Heart left ventricle (tissue), 13 donors: ENCODE data around the gene PTBP2.

Experiments
- POLR2A ChIP-seq, 2 donors: fragments of 450-650 bp; IDR thresholded peaks; one replicate each; pipeline ENCODE4 v1.6.1; 2017; ENCODE audit warnings: antibody characterized with exemption in 2 of 2, mild to moderate bottlenecking in 2 of 2, moderate library complexity in 2 of 2
- TF ChIP-seq, protein P1 (sequence below), 12 donors: fragments of 200-600 bp; sonication (generic) in 4 of 12; IDR thresholded peaks; one replicate each; pipeline versions ENCODE4 v1.5.0 to v1.8.0; 2018 to 2022; ENCODE audit warnings: antibody characterized with exemption in 12 of 12, mild to moderate bottlenecking in 5 of 12
- donor health status: ischemic (EF 13 %, LVEDD 7.1; RV severe dilation, severe dysfunction).
- donor health status: DM: no; HTN: yes; CAD: no.
- donor health status: DM: no; HTN: no; CAD: no.
- donor health status: ischemic (EF 25% LVEDD 6.9; RV normal size, moderate dysfunction).
- donor health status: ischemic (EF 25% LVEDD 5.7; RV mildly dilated, moderate dysfunction).
- donor health status: ischemic (EF 35%, LVEDD 5.7; RV mildly dilated, moderate dysfunction).
- donor health status: nonischemic (EF 11% LVEDD 7.7; RV severe dilation, severe dysfunction).
- donor health status: DM: yes; HTN: yes; CAD: no.
- donor health status: PGD.
- donor health status: ischemic (EF 29% LVEDD 5.4; RV normal size, mild dysfunction).
- donor health status: nonischemic (EF 23%, LVEDD 6.1; RV moderate dilation, normal function).

DNA sequence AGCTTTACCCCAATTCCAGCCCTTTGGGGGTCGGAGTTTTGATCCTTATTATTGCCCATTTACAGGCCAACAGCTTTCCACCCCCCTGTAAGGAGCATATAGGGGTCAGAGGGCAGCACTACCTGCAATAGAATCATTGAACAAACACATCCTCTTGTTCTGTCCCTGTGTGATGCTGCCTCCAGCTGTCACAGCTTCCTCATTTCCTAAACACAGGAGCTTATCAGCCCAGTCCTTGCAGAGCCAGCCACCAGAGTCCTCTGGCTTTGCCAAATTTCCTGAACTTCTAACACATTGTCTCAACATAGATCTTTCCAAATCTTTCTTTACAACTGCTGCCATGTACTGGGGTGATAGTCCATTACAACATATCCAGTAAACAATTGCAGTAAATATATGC is 32.8 kb upstream of the PTBP2 start:
- TF ChIP-seq POLR2A (IDR thresholded peaks at IDR 0.05): no peak
- TF ChIP-seq, protein P1, sequence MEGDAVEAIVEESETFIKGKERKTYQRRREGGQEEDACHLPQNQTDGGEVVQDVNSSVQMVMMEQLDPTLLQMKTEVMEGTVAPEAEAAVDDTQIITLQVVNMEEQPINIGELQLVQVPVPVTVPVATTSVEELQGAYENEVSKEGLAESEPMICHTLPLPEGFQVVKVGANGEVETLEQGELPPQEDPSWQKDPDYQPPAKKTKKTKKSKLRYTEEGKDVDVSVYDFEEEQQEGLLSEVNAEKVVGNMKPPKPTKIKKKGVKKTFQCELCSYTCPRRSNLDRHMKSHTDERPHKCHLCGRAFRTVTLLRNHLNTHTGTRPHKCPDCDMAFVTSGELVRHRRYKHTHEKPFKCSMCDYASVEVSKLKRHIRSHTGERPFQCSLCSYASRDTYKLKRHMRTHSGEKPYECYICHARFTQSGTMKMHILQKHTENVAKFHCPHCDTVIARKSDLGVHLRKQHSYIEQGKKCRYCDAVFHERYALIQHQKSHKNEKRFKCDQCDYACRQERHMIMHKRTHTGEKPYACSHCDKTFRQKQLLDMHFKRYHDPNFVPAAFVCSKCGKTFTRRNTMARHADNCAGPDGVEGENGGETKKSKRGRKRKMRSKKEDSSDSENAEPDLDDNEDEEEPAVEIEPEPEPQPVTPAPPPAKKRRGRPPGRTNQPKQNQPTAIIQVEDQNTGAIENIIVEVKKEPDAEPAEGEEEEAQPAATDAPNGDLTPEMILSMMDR (IDR thresholded peaks at IDR 0.05): no peak
